ENCODE results near the gene ATP8B3.

DNA sequence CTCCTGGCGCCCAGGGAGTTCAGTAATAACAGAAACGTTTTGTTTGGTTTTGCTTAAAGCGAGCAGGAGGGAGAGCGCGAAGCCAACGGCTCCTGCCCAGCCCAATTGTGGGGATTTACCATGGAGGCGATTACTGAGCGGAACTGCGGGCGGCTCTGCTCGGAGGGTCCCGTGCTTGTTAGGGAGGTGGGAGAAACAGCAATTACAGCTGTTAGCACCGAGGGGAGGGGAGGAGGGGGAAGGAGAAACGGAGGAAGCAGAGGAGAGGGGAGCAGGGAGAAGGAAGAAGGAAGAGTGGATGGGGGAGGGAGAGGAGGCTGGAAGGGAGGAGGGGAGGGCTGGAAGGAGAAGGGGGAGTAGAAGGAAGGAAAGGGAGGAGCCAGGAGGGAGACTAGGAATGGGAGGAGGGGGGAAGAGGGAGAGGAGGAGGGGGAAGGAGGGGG lies 66.5 kb downstream of the ATP8B3 start:
- TF ChIP-seq POLR2A (IDR thresholded peaks at IDR 0.05; ENCODE audit: low read depth, low read length), result no peak
- no peak for TF ChIP-seq POLR2AphosphoS5 (IDR thresholded peaks at IDR 0.05; ENCODE audit: low read depth, low read length)
- TF ChIP-seq SPI1 (IDR thresholded peaks at IDR 0.05; ENCODE audit: low read depth, low read length), result no peak
- TF ChIP-seq TAF1 (IDR thresholded peaks at IDR 0.05; ENCODE audit: low read depth, low read length), result no peak
- TF ChIP-seq PAX5 (IDR thresholded peaks at IDR 0.05; ENCODE audit: insufficient read depth, low read length, severe bottlenecking), result no peak
